Measurements from ENCODE around the gene CES5A.
A peak's percentile ranks its signal among the peaks of the same experiment; 100 is the strongest.
"Not testable (repeated sequence)": the region's sequence is repeated elsewhere in the genome, so short reads cannot be mapped to it uniquely, and the experiment has no call there.

CES5A gene

DNA sequence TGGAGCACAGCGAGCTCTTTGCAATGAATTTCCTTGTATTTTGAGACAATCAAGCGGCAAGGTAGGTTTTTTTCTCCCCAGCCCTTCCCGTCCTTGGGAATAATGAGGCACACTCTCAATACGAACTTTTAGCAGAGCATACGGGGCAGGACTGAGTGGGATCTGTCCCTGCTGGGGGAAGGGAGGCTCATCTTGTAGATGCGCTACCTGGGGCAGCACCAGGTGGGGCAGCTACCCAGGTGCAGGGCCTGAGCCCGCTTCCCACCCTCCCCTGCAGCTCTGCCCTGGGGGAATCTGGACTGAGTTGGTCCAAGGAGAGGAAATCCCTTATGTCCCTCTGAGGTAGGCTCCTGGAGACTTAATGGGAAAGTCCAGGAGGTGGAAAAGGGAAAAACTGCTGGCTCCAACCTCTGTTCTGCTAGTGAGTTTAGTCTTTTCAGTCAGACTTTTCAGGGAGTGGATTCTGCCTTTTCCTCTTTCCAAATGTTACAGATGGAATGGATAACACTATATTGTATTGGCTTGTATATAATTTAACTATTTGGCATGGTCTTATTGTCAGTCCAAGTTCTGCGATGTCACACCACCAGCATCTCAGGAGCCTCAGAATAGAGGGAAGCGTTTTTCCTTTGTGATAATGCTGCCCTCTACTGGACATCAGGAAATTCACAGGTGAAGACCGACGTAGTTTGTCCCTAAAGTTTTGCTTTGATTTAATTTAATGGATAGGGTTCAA is 32.6 kb downstream of the CES5A start:
- H3K9me3 Mint-ChIP-seq, result no peaks in the 10 kb centered on the region
- peaks cover 16% of the 10 kb centered on the region for H3K27me3 Mint-ChIP-seq (ENCODE audit: low read depth)
- no peak overlapping the region for H3K4me3 Mint-ChIP-seq
- H3K4me1 Mint-ChIP-seq, result no peaks in the 10 kb centered on the region
- no peak overlapping the region for H3K27ac Mint-ChIP-seq
- TF ChIP-seq, protein P1, sequence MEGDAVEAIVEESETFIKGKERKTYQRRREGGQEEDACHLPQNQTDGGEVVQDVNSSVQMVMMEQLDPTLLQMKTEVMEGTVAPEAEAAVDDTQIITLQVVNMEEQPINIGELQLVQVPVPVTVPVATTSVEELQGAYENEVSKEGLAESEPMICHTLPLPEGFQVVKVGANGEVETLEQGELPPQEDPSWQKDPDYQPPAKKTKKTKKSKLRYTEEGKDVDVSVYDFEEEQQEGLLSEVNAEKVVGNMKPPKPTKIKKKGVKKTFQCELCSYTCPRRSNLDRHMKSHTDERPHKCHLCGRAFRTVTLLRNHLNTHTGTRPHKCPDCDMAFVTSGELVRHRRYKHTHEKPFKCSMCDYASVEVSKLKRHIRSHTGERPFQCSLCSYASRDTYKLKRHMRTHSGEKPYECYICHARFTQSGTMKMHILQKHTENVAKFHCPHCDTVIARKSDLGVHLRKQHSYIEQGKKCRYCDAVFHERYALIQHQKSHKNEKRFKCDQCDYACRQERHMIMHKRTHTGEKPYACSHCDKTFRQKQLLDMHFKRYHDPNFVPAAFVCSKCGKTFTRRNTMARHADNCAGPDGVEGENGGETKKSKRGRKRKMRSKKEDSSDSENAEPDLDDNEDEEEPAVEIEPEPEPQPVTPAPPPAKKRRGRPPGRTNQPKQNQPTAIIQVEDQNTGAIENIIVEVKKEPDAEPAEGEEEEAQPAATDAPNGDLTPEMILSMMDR (IDR thresholded peaks at IDR 0.05; ENCODE audit: unreplicated experiment in 3 of 3), result peak; percentile 69 to 88 (median 76)
- H3K36me3 Mint-ChIP-seq (ENCODE audit: low read depth), result no peaks in the 10 kb centered on the region

DNA sequence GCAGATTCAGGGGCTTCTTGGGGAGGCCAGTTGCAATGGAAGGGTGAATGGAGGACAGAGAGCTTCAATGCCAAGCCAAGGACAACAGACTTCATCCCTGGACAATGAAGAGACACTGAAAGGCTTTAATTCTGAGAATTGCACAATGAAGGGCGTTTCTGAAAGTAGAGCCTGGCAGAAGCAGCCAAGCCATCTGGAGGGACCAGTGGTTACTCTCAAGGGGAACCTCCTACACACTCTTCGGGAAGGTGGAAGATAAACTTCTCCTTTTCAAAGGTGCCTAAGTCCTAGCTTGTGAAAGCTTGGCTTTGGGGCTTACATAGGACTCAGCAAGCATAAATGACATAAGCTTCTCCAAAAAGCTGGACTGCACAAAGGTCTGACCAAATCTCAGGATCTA is 36.1 kb downstream of the CES5A start:
- peaks cover 9% of the 10 kb centered on the region for H3K27me3 Mint-ChIP-seq (ENCODE audit: low read depth)
- H3K9me3 Mint-ChIP-seq, result no peaks in the 10 kb centered on the region
- H3K4me1 Mint-ChIP-seq, result no peaks in the 10 kb centered on the region
- TF ChIP-seq, protein P1 (IDR thresholded peaks at IDR 0.05; ENCODE audit: unreplicated experiment in 3 of 3), result no peak
- no peak overlapping the region for H3K4me3 Mint-ChIP-seq
- H3K36me3 Mint-ChIP-seq (ENCODE audit: low read depth), result no peaks in the 10 kb centered on the region
- H3K27ac Mint-ChIP-seq, result no peak overlapping the region

DNA sequence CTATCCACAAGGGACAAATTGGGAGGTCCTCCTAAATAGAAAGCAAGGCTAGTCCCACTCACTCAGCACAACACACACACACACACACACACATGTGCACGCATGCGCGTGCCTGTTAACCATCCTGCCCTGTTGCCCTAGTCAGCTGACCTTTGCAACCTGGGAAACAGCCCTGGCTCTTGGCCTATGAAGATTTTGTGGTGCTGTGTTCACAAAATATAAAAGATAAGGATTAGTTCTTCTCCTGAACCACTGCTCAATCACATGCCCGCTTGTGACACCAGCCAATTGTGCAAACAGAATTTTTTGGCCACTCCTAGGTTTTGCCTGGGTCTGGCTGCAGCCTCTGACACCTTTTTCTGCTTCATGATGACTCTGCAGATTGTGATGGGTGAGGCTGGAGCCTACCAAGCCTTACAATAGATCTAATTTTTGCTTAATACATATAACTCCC is 39.0 kb downstream of the CES5A start:
- H3K4me1 Mint-ChIP-seq, result no peaks in the 10 kb centered on the region

DNA sequence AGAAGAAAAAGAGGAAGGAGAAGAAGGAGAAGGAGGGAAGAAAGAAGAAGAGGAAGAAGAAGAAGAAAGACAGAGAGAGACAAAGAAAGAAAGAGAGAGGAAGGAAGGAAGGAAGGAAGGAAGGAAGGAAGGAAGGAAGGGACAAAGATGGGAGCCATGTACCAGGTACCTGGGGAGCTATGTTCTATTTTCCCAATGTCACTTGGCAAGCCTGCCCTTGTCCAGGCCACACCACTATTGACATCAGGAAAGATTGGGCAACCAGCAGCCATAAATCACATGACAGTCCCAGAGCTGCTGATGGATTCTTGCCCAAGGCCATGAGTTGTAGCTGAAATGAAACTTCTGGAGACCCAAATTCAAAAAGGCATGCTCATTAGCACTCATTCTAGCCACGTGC is 39.6 kb downstream of the CES5A start:
- no peaks in the 10 kb centered on the region for H3K36me3 Mint-ChIP-seq (ENCODE audit: low read depth)
- TF ChIP-seq, protein P1 (IDR thresholded peaks at IDR 0.05; ENCODE audit: unreplicated experiment in 3 of 3), result no peak

More for the DNA sequence above, 39.0 kb downstream of the CES5A start:
- H3K27me3 Mint-ChIP-seq (ENCODE audit: low read depth), result peaks cover 14% of the 10 kb centered on the region
- H3K27ac Mint-ChIP-seq, result no peak overlapping the region
- H3K36me3 Mint-ChIP-seq (ENCODE audit: low read depth), result no peaks in the 10 kb centered on the region
- H3K9me3 Mint-ChIP-seq, result no peaks in the 10 kb centered on the region
- no peak overlapping the region for H3K4me3 Mint-ChIP-seq
- TF ChIP-seq, protein P1 (IDR thresholded peaks at IDR 0.05; ENCODE audit: unreplicated experiment in 3 of 3), result no peak

DNA sequence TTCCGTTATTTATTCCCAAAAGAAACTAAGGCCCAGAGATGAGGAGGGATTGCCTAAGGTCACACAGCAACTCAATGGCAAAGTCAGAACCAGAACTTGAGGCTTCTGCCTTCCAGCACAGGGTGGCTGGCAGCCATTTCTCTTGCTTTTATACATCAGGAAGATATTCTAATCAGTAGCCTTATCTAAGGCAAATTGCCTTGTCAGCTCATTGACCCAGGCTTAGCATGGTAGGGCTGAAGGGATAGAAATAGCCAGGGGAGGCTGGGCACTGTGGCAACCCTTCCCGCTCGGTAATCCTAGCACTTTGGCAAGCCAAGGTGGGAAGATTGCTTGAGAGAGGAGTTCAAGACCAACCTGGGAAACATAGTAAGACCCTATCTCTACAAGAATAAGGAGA is 40.0 kb downstream of the CES5A start:
- H3K9me3 Mint-ChIP-seq; H3K4me1 Mint-ChIP-seq; H3K4me3 Mint-ChIP-seq; H3K36me3 Mint-ChIP-seq (ENCODE audit: low read depth); H3K27ac Mint-ChIP-seq: not testable (repeated sequence)
- H3K27me3 Mint-ChIP-seq (ENCODE audit: low read depth), result peaks cover 21% of the 10 kb centered on the region

More for the DNA sequence above, 39.6 kb downstream of the CES5A start:
- Mint-ChIP-seq H3K4me3 (no peak overlapping the region), H3K27me3 (ENCODE audit: low read depth) (peaks cover 18% of the 10 kb centered on the region), H3K4me1 (no peaks in the 10 kb centered on the region), H3K9me3 (no peaks in the 10 kb centered on the region), H3K27ac (no peak overlapping the region)

DNA sequence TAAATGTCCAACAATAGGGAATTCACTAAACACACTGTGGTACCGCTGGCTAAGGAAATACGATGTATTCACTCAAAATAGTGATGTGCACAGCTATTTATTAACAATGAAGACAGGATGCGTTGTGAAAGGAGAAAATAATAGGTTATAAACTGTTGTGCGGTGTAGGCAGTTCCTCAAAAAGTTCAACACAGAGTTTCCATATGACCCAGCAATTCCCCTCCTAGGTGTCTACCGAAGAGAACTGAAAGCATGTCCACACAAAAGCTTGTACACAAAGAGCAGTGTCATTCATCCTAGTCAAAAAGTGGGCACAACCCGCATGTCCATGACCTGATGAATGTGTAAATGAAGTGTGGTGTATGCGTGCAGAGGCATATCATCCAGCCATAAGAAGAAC is 41.1 kb downstream of the CES5A start:
- Mint-ChIP-seq H3K4me3 (no peak overlapping the region), H3K27ac (no peak overlapping the region), H3K27me3 (ENCODE audit: low read depth) (peaks cover 27% of the 10 kb centered on the region), H3K4me1 (no peaks in the 10 kb centered on the region), H3K36me3 (ENCODE audit: low read depth) (no peaks in the 10 kb centered on the region), H3K9me3 (no peaks in the 10 kb centered on the region)
- TF ChIP-seq, protein P1 (IDR thresholded peaks at IDR 0.05; ENCODE audit: unreplicated experiment in 3 of 3), result no peak

Data from nephron (organoid).